BE2C (cell line): ENCODE results near the gene SPDEF.

Experiments
- DNase-seq: peaks from one replicate; pipeline ENCODE4 v3.0.0-alpha.2; 2020
- H3K27me3 ChIP-seq: fragments of 250-450 bp; sonication (Bioruptor Pico); 2 replicates; pipeline ENCODE4 v1.5.1; 2020; ENCODE audit warnings: mild to moderate bottlenecking
- H3K36me3 ChIP-seq: fragments of 250-450 bp; sonication (Bioruptor Pico); 2 replicates; pipeline ENCODE4 v1.5.1; 2020; ENCODE audit warnings: mild to moderate bottlenecking
- H3K4me1 ChIP-seq: fragments of 250-450 bp; sonication (Bioruptor Pico); 2 replicates; pipeline ENCODE4 v1.5.1; 2020
- H3K4me3 ChIP-seq: 2 replicates; pipeline ENCODE4 v1.5.1; 2011; ENCODE audit warnings: low read depth, low read length
- H3K9me3 ChIP-seq: fragments of 250-450 bp; sonication (Bioruptor Pico); 2 replicates; pipeline ENCODE4 v1.5.1; 2020
- CTCF ChIP-seq: IDR thresholded peaks from 2 replicates; pipeline ENCODE4 v1.5.1; 2012; ENCODE audit warnings: mild to moderate bottlenecking, low read depth, low read length

SPDEF gene

GRCh38 chr6:34526992-34527728 lies 29.0 kb downstream of the SPDEF start:
- Histone ChIP-seq H3K4me1 (peaks cover 5% of the 10 kb centered on the region), H3K4me3 (peak overlapping the region; percentile 45), H3K27me3 (no peaks in the 10 kb centered on the region), H3K9me3 (no peaks in the 10 kb centered on the region), H3K36me3 (no peaks in the 10 kb centered on the region)
- peak; percentile 58 for TF ChIP-seq CTCF
- peak; percentile 97 for DNase-seq

GRCh38 chr6:34526241-34526972 lies 29.7 kb downstream of the SPDEF start:
- peaks cover 5% of the 10 kb centered on the region for H3K4me1 ChIP-seq
- no peaks in the 10 kb centered on the region for H3K27me3 ChIP-seq
- DNase-seq: no peak
- H3K9me3 ChIP-seq: no peaks in the 10 kb centered on the region
- no peak for TF ChIP-seq CTCF
- no peaks in the 10 kb centered on the region for H3K36me3 ChIP-seq
- H3K4me3 ChIP-seq: peak overlapping the region; percentile 45

GRCh38 chr6:34525431-34526175 lies 30.5 kb downstream of the SPDEF start:
- Histone ChIP-seq H3K9me3 (no peaks in the 10 kb centered on the region), H3K4me3 (no peak overlapping the region), H3K27me3 (no peaks in the 10 kb centered on the region), H3K4me1 (peaks cover 5% of the 10 kb centered on the region), H3K36me3 (no peaks in the 10 kb centered on the region)
- DNase-seq: peak; percentile 60
- TF ChIP-seq CTCF: no peak

GRCh38 chr6:34524971-34525370 lies 31.2 kb downstream of the SPDEF start:
- TF ChIP-seq CTCF: no peak

GRCh38 chr6:34524499-34524898 lies 31.6 kb downstream of the SPDEF start:
- TF ChIP-seq CTCF: no peak
- H3K4me3 ChIP-seq: no peak overlapping the region
- H3K27me3 ChIP-seq: no peaks in the 10 kb centered on the region
- H3K4me1 ChIP-seq: peaks cover 5% of the 10 kb centered on the region
- no peak for DNase-seq
- H3K36me3 ChIP-seq: no peaks in the 10 kb centered on the region
- H3K9me3 ChIP-seq: no peaks in the 10 kb centered on the region

More at GRCh38 chr6:34524971-34525370, 31.2 kb downstream of the SPDEF start:
- DNase-seq: no peak
- Histone ChIP-seq H3K27me3 (no peaks in the 10 kb centered on the region), H3K4me3 (no peak overlapping the region), H3K36me3 (no peaks in the 10 kb centered on the region), H3K4me1 (peaks cover 5% of the 10 kb centered on the region), H3K9me3 (no peaks in the 10 kb centered on the region)
